GM20431 (cell line): ENCODE measurements around the gene RGS17.
"Not testable (repeated sequence)": the region's sequence is repeated elsewhere in the genome, so short reads cannot be mapped to it uniquely, and the experiment has no call there.

Source experiments
- in situ Hi-C: fragments of 300-500 bp; cut with MseI, MboI; formaldehyde crosslinking; loops from one replicate; pipeline ENCODE4 v1.15.0; 2020; ENCODE audit warnings: low sequenced_read_pairs; ENCODE audit not compliant: unreplicated experiment

The RGS17 gene, protein sequence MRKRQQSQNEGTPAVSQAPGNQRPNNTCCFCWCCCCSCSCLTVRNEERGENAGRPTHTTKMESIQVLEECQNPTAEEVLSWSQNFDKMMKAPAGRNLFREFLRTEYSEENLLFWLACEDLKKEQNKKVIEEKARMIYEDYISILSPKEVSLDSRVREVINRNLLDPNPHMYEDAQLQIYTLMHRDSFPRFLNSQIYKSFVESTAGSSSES

DNA sequence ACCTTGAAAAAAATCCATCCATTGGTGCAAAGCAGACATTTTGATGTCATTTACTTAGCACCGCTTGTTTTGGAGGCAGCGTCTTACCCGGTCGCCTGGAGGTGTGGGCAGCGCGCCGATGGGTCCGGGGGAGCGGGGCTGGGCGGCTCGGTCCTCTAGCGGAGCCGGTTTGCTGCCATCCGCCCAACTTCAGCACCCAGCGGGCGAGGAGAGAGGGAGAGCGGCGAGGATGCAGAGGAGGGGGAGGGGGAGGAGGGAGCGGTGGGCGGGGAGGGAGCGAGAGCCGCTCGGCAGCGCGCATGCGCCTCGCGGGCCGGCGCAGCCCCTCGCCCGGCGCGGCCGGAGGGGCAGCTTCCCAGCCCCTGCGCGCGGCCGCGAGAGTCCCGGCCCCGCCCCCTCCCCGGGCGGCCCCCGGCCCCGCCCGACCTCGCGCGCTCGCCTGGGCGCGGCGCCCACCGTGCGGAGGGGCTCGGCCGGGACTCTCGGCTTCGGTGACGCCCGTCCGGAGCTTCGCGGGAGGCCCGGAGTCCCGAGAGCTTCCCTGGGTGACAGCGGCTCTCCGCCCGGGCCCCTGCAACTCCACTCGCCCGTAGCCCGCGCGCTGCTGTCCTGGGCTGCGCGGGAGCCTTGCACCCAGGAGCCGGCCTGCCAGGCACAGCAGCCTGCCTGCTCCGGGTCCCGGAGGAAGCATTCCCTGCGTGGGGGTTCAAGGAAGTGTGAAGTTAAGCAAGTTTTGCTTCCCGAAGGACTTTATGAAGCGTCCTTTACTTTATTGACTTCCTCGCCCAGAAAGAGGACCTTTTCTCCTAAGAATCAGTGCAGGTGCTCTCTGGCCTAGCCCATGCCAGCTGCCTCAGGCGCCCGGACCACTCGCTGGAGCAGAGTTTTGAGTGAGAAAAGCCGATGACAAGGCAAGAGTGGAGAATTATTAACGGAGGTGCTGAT lies at the start of gene RGS17:
TSS of gene RGS17 (minus strand) at position 246 of the 945 bp plus-strand sequence. CDS start 87,264 bp downstream, outside the sequence.
- in situ Hi-C loops = no loop called here

GRCh38 chr6:153172815-153173214 lies 41.7 kb upstream of the RGS17 start:
- in situ Hi-C loops = no loop called here

DNA sequence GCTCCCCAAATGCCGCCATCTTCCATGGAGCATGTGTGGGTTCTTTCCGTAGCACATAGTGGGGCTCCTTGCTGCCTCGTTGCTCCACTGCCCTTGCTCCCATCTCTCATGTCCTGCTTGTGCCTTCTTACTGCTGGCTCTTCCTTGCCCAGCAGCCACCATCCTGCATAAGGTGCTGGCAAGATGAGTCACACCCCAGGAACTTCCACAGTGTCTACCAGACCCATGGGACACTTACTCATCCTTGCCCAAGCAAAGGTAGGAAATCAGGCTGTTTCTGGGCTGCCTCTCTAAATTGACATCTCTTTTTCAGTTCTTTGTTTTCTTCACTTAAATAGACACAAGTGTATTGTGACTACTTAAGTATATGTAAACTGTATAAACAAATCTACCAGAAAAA lies 39.4 kb upstream of the RGS17 start:
- in situ Hi-C loops = no loop called here

DNA sequence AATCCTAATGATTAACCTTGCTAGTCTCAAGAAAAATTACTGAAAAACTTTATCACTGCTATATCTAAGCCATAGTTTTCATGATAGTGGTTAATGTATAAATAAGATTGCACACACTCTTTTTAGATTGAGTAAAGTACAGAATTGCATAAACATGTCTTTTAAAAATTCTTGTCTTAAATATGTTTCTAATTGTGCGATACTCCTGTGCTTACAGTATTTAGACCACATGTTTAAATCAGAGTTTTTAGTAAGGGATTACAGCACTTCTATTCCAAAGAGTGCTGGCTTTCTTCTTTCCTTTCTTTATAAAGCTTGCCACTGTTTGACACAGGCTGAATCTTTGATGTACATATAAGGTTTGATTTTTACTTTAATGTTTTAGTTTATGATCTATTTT lies 36.8 kb upstream of the RGS17 start:
- in situ Hi-C loops = no loop called here

- in situ Hi-C loops = no loop called here
Observed at GRCh38 chr6:153167061-153167891, 36.2 kb upstream of the RGS17 start.

DNA sequence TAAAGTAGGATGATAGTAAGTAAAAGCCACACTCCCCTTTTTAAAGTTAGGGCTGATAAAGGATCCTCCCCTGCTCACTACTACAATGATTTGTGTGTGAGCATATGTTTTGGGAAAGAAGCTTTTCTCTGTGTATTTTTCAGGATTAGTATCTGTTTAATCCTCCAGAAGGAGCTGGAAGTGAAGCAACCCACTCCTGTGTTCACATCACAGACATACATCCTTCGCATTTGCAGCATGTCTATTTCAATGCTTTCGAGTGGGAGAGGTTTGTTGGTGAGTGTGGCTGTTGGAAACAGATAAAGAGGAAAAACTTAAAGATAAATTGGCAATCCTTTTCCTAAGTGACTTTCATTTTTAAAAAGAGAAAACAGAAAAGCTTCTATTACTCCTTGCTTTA lies 31.6 kb upstream of the RGS17 start:
- in situ Hi-C loops = no loop called here

GRCh38 chr6:153162172-153162571 lies 31.1 kb upstream of the RGS17 start:
- in situ Hi-C loops = no loop called here

DNA sequence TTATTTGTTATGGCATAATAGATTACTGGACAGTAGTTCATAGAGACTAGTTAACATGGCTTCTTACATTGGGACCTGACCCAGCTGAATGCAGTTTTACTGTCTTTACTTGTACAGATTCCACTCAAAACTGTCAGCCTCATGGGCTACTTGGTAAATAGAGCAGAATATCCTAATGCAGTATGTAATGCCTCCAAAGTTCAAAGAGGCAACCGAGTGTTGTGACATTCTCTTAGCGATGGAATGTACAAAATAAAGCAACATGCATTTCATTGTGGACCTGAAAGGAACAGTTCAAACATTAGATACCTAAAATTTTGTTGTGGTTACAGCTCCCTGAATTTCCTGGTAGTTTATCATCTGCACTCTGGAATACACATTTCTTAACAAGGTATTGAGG lies 29.1 kb upstream of the RGS17 start:
- in situ Hi-C loops = no loop called here

DNA sequence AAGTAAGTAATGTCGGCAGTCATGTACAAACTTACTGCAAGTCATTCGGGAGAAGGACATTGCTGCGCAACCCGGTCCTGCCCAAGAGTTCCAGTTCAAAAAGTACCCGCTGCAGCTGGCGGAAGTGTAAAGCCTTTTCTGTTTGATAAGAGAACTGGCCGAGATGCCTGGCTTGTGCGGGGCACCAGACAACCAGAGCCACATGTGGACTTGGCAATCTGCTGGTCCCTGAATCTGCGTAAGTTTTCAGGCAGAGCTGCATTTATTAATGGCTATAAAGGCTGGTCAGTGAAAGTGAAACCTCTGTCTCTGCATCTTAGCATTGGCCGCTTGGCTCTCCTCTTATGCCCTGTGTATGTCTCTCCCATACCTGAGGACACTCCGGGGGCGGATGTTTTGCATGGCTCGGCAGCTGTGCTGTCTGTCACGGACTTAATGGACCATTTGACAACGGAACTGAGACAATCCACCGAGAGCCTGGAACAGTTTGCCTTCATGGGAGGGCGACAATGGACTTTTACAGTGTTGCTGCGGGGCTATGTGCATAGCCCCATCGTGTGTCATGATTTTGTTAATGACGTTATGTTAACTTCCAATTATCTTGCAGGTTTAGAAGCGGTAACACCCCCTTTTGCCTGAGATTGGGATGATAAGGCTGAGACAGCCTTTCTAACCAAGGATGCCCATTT lies 19.8 kb upstream of the RGS17 start:
- in situ Hi-C loops = no loop called here

DNA sequence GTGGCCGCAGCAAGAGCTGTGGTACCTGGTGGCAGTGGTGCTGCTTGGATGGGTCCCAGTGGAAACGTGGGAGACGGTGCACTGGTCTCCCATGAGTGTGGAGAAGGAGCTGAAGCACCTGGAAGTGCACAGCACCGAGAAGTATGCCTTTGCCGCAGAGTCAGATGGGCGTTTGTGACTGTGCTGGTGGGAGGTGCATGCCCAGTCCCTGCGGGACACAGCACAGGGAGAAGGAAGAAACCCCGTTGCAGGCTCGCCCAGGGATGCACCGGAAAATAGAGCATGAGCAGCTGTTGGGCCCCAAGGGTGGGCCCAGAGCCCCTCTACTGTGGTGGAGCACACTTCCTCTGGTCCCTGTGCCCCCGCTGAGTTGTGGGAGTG lies 19.3 kb upstream of the RGS17 start:
- in situ Hi-C loops = no loop called here

GRCh38 chr6:153149891-153150290 lies 18.8 kb upstream of the RGS17 start:
- in situ Hi-C loops = no loop called here

DNA sequence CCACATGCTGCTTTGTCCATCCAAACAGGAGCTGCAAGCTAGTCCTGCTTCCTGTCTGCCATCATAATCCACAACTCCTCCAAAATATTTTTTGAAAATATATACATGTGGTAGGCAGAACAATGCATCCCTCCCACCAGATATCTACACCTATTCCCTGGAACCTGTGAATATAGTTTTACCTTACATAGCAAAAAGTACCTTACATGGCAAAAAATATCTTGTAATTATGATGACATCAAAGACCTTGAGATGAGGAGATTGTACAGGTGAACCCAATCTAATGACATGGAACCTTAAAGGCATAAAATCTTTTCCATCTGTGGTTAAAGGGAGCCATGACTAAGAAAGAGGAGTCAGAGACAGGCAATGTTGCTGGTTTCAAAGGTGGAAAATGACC lies 15.3 kb upstream of the RGS17 start:
- in situ Hi-C loops = no loop called here

DNA sequence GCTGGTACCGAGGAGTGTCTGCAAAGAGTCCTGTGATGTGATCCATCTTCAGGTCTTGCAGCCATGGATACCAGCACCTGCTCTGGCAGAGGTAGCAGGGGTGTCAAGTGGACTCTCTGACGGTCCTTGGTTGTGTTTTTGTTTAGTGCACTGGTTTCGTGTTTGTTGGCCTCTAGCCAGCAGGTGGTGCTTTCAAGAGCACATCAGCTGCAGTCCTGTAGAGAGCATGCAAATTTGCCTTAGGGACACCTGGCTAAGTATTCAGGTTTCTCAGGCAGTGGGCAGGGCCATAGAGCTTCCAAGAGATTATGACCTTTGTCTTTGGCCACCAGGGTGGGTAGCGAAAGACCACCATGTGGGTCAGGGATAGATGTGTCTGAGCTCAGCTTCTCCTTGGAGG lies 14.5 kb upstream of the RGS17 start:
- in situ Hi-C loops = no loop called here

GRCh38 chr6:153143200-153143599 lies 12.1 kb upstream of the RGS17 start:
- in situ Hi-C loops = no loop called here

DNA sequence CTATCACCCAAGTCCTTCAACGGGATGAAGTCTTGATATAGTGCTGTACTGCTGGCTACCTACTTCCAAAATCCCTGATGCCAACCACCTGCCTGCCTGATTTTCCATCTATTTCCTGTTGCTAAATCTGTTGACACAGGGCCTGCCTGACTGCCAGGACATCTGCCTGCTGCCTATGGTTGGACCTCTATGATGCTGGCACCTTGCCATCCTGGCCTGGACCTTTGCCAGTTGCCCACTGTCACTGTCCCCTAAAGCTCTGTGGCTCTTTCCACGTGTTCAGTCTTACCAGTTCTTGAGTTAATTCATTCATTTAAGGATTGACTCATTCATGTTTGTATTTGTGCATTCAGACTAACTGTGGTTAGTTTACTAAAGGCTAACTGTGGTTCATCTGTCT lies 9.2 kb upstream of the RGS17 start:
- in situ Hi-C loops = no loop called here

GRCh38 chr6:153138930-153139329 lies 7.8 kb upstream of the RGS17 start:
- in situ Hi-C loops = no loop called here

- in situ Hi-C loops = no loop called here
Observed at GRCh38 chr6:153135681-153136080, 4.6 kb upstream of the RGS17 start.

DNA sequence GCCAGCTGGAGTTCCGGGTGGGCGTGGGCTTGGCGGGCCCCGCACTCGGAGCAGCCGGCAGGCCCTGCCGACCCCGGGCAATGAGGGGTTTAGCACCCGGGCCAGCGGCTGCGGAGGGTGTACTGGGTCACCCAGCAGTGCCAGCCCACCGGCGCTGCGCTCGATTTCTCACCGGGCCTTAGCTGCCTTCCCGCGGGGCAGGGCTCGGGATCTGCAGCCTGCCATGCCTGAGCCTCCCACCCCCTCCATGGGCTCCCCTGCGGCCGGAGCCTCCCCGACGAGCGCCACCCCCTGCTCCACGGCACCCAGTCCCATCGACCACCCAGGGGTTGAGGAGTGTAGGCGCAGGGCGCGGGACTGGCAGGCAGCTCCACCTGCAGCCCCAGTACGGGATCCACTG lies 2.6 kb upstream of the RGS17 start:
- in situ Hi-C loops = not testable (repeated sequence)

- in situ Hi-C loops = no loop called here
Observed at GRCh38 chr6:153130515-153131036, 506 bp downstream of the RGS17 start.
